HepG2 (cell line): ENCODE data around the gene ZNF630.

Source experiments
- MED1 ChIP-seq: sonication (generic); formaldehyde crosslinking; IDR thresholded peaks from 2 replicates; pipeline ENCODE4 v1.4.0; 2020; ENCODE audit warnings: missing genetic modification reagents
- MLLT10 ChIP-seq: sonication (generic); formaldehyde crosslinking; IDR thresholded peaks from 2 replicates; pipeline ENCODE4 v1.4.0; 2020; ENCODE audit warnings: missing genetic modification reagents
- TBL1XR1 ChIP-seq: fragments of 150-350 bp; IDR thresholded peaks from 2 replicates; pipeline ENCODE4 v1.6.1; 2014; ENCODE audit warnings: borderline replicate concordance, low read length; ENCODE audit not compliant: partially characterized antibody
- ZNF354B ChIP-seq: sonication (generic); formaldehyde crosslinking; IDR thresholded peaks from 2 replicates; pipeline ENCODE4 v1.8.0; 2022; ENCODE audit warnings: mild to moderate bottlenecking, missing genetic modification reagents
- ZNF687 ChIP-seq: sonication (generic); formaldehyde crosslinking; IDR thresholded peaks from 2 replicates; pipeline ENCODE4 v1.5.1; 2020; ENCODE audit warnings: mild to moderate bottlenecking, missing genetic modification reagents, moderate library complexity
- ZNF737 ChIP-seq: sonication (generic); formaldehyde crosslinking; IDR thresholded peaks from 2 replicates; pipeline ENCODE4 v1.5.0; 2020; ENCODE audit warnings: missing genetic modification reagents, mild to moderate bottlenecking, borderline replicate concordance

- TF ChIP-seq ZNF737 (CRISPR knock-in tag) (no peak), MLLT10 (CRISPR knock-in tag) (no peak), TBL1XR1 (no peak), ZNF687 (CRISPR knock-in tag) (no peak), MED1 (CRISPR knock-in tag) (no peak), ZNF354B (CRISPR knock-in tag) (no peak)
These were observed 7.2 kb downstream of the ZNF630 start for GRCh38 chrX:48064261-48064660.
